GM12873 (cell line): ENCODE data around the gene MAEL.

Experiments
- TF ChIP-seq, protein P1 (sequence below): IDR thresholded peaks from 2 replicates; pipeline ENCODE4 v1.5.1; 2012; ENCODE audit warnings: low read depth, mild to moderate bottlenecking, moderate library complexity, low read length, control low read depth; ENCODE audit not compliant: insufficient read depth; ENCODE audit errors: missing control alignments

Gene MAEL

DNA sequence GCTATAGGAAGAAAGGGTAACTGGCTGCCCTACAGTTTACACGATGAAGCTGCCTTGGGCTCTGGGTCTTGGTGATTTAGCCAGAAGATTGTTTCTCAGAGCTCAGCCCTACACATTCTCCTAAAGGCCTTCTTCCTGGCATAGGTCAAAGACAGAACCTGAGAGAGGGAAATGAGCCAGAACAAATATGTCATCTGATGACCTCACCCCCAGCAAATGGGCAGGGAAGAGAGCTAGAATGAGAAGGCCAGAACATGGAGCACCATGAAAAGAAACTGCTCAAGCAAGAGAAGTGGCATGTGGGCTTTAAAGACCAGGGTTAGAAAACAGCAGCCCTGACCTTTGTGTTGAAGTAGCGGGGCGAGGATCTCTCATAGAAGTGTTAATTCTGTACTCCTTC is 8.3 kb upstream of the MAEL start:
- TF ChIP-seq, protein P1, sequence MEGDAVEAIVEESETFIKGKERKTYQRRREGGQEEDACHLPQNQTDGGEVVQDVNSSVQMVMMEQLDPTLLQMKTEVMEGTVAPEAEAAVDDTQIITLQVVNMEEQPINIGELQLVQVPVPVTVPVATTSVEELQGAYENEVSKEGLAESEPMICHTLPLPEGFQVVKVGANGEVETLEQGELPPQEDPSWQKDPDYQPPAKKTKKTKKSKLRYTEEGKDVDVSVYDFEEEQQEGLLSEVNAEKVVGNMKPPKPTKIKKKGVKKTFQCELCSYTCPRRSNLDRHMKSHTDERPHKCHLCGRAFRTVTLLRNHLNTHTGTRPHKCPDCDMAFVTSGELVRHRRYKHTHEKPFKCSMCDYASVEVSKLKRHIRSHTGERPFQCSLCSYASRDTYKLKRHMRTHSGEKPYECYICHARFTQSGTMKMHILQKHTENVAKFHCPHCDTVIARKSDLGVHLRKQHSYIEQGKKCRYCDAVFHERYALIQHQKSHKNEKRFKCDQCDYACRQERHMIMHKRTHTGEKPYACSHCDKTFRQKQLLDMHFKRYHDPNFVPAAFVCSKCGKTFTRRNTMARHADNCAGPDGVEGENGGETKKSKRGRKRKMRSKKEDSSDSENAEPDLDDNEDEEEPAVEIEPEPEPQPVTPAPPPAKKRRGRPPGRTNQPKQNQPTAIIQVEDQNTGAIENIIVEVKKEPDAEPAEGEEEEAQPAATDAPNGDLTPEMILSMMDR: no peak

DNA sequence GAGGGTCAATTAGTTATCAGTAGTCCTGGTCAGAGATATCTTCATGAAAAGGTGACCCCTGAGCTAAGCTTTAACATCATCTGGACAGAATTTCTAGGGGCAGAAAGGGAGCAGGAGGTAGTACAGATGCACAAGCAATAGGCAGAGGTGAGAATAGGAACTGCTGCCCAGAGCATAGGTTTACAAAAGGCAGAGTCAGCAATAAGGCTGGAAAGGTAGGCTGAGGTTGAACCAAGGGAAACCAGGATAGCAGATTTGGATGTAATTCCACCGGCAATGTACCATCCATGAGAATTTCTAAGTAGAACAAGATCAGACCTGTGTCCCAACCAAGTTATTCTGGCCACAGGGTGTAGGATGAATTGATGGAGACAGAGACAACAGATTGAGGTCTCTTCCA is 7.5 kb upstream of the MAEL start:
- TF ChIP-seq, protein P1: no peak

DNA sequence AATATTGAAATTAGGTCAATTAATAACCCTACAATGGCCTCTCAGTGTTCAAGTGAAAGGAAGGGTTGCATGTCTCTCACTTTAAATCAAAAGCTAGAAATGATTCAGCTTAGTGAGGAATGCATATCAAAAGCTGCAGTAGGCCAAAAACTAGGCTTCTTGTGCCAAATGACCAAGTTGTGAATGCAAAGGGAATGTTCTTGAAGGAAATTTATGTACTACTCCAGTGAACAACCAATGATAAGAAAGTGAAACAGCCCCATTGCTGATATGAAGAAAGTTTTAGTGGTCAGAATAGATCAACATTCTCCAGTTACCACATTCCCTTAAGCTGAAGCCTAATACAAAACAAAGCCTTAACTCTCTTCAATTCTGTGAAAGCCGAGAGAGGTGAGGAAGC is 10.0 kb downstream of the MAEL start:
- TF ChIP-seq, protein P1: no peak

DNA sequence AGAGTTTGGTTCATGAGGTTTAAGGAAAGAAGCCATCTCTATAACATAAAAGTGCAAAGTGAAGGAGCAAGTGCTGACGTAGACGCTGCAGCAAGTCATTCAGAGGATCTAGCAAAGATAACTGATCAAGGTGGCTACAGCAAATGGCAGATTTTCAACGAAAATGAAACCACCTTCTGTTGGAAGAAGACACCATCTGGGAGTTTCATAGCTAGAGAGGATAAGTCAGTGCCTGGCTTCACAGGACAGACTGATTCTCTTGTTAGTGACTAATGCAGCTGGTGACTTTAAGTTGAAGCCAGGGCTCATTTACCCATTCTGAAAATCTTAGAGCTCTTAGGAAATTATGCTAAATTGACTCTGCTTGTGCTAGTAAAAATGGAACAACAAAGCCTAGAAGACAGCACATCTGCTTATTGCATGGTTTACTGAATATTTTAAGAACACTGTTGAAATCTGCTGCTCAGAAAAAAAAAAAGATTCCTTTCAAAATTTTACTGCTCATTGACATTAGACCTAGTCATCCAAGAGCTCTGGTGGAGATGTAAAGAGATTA is 10.5 kb downstream of the MAEL start:
- TF ChIP-seq, protein P1: no peak

DNA sequence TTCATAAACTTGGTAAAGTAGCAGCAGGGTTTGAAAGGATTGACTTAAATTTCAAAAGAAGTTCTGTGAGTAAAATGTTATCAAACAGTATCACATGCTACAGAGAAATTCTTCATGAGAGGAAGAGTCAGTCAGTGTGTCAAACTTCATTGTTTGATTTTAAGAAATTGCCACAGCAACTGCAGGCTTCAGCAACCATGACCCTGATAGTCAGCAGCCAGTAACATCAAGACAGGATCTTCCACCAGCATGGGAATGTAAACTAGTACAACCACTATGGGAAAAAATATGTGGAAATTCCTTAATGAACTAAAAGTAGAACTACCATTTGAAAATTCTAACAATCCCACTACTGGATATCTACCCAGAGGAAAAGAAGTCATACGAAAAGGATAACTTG is 11.5 kb downstream of the MAEL start:
- TF ChIP-seq, protein P1: no peak

DNA sequence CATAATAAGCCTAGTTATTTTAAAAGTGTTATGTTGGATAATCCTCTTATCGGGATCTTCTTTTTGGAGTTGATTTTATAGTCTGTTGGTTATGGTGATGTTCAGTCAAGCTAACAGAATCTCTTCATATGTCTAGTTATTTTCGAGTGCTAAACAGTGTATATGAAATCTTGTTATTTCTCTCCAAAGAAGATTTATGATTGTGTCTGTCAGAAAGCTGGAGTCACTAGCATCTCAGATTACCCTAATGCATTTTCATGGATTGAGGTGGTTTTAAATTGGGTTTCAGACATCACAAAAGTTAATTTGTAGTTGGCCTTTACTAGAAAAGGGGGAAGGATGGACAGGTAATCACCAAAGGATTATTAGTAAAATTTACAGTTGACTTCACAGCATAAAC is 13.3 kb downstream of the MAEL start:
- TF ChIP-seq, protein P1: no peak

DNA sequence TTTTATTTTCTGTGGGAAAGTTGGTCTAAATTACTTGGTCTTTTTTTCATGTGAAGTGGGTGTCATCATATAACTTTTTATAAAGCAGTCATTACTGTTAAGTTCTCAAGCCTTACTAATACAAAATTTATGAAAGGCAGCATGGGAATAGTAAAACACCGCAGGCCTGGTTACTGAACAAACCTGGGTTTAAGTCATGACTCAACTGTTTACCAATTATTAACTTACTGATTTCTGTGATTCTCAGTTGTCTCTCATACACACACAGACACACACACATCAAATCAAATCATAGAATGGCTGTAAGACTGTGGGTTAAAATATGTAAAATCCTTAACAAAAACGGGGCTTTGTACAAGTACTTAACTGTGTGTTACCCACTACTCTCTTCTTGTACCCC is 14.6 kb downstream of the MAEL start:
- TF ChIP-seq, protein P1: no peak

DNA sequence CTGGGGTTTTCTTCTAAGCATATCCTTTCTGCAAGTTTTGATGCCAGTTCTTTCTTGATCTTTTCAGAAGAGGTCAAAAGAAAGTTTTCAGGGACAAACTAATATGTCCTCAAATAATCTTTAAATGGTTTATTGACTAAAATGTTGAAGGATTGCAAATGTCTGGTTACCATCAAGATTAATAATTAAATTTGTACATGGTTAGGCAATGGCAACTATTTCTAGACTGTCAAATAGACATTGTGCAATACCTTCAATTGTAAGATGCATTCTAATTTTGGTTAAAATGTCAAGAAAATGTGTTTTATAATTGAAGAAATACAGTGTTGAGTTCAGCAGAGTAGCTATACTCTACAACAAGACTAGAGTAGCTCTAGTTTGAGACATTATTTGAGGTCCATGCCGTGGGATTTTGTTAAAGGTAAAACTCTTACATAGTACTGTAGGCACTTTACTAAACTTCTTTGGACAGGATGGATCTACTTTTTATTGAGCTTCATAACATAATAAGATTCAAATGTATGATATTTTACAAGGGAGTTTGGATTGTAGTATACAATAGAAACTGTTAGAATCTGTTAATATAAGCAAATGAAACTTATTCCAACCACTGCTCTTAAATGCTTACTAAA is 22.6 kb downstream of the MAEL start:
- TF ChIP-seq, protein P1: no peak
